Measurements from ENCODE around the gene ATP8A2. TPM values are rescaled to one million over a fixed set of nuclear protein-coding genes. Genes with fewer than 3 reads are reported as not detected.

The ATP8A2 gene
- total RNA-seq, 2 donors from 2014 or later = 0.10 to 0.64 TPM

GRCh38 chr13:25440061-25440460 lies 68.3 kb downstream of the ATP8A2 start:
- no peaks in the 10 kb centered on the region for H3K36me3 ChIP-seq
- no peaks in the 10 kb centered on the region for H3K4me1 ChIP-seq
- no peaks in the 10 kb centered on the region for H3K9me3 ChIP-seq
- TF ChIP-seq, protein P1, sequence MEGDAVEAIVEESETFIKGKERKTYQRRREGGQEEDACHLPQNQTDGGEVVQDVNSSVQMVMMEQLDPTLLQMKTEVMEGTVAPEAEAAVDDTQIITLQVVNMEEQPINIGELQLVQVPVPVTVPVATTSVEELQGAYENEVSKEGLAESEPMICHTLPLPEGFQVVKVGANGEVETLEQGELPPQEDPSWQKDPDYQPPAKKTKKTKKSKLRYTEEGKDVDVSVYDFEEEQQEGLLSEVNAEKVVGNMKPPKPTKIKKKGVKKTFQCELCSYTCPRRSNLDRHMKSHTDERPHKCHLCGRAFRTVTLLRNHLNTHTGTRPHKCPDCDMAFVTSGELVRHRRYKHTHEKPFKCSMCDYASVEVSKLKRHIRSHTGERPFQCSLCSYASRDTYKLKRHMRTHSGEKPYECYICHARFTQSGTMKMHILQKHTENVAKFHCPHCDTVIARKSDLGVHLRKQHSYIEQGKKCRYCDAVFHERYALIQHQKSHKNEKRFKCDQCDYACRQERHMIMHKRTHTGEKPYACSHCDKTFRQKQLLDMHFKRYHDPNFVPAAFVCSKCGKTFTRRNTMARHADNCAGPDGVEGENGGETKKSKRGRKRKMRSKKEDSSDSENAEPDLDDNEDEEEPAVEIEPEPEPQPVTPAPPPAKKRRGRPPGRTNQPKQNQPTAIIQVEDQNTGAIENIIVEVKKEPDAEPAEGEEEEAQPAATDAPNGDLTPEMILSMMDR (IDR thresholded peaks at IDR 0.05) = no peak
- intact Hi-C loops (cut with DNase I) = no loop called here
- no peak for DNase-seq
- no peaks in the 10 kb centered on the region for H3K27me3 ChIP-seq
- H3K4me3 ChIP-seq = no peak overlapping the region
- H3K27ac ChIP-seq = no peak overlapping the region
- H3K9ac ChIP-seq (ENCODE audit: low read depth in 2 of 2, low read length in 2 of 2) = no peak overlapping the region

- Histone ChIP-seq H3K27me3 (no peaks in the 10 kb centered on the region), H3K27ac (no peak overlapping the region), H3K9me3 (no peaks in the 10 kb centered on the region), H3K4me3 (no peak overlapping the region), H3K4me1 (no peaks in the 10 kb centered on the region), H3K9ac (ENCODE audit: low read depth in 2 of 2, low read length in 2 of 2) (no peak overlapping the region), H3K36me3 (no peaks in the 10 kb centered on the region)
- TF ChIP-seq, protein P1 (IDR thresholded peaks at IDR 0.05) = no peak
- DNase-seq = no peak
- intact Hi-C loops (cut with DNase I) = no loop called here
Observed at GRCh38 chr13:25446261-25446660, 74.5 kb downstream of the ATP8A2 start.

DNA sequence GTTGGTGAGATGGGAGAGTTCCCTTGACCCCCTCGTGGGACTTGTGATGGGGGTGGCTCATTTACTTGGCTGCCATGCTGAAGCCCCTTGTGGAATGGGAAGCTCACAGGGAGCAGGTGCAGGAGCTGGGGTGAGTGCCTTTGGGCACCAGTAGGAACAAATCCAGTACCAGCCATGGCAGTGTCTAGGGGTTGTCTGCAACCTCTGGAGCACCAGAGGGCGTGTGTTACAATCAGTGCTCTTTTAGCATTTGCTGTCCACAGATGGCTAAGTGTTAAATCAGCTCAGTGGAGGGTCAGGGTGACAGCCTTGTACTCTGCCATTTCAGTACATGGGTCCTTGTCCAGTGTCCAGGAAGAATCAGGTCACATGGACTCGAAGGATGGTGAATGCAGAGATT lies 75.6 kb downstream of the ATP8A2 start:
- no peaks in the 10 kb centered on the region for H3K9me3 ChIP-seq
- H3K4me3 ChIP-seq = no peak overlapping the region
- no peak overlapping the region for H3K27ac ChIP-seq
- DNase-seq = no peak
- H3K9ac ChIP-seq (ENCODE audit: low read depth in 2 of 2, low read length in 2 of 2) = no peak overlapping the region
- intact Hi-C loops (cut with DNase I) = no loop called here
- H3K36me3 ChIP-seq = no peaks in the 10 kb centered on the region
- TF ChIP-seq, protein P1 (IDR thresholded peaks at IDR 0.05) = no peak
- no peaks in the 10 kb centered on the region for H3K4me1 ChIP-seq
- no peaks in the 10 kb centered on the region for H3K27me3 ChIP-seq

DNA sequence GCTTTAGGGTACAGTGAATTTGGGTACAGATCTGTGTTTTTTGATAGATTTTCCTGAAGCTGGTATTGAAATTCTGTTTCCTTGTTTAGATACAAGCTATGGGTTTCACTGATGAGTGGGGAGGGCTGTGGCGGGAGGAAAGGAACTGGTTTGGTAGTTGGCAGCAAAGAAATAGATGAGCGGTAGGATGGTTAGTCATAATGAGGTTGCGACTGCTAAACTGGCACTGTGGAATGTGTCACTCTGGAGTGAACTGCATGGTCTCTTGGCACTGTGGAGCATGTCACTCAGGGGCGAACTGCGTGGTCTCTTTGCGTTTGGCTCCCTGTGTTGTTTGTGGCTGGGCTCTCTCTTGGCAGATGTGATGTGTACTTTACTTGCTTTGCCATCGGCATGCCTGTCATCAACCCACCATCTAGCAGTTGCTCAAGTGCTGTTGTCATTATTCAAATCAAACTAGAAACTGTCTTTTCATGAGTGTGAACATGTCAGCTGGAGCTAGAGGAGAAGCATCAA lies 82.1 kb downstream of the ATP8A2 start:
- H3K4me3 ChIP-seq = no peak overlapping the region
- DNase-seq = no peak
- no peaks in the 10 kb centered on the region for H3K36me3 ChIP-seq
- TF ChIP-seq, protein P1 (IDR thresholded peaks at IDR 0.05) = no peak
- no peaks in the 10 kb centered on the region for H3K9me3 ChIP-seq
- intact Hi-C loops (cut with DNase I) = no loop called here
- no peaks in the 10 kb centered on the region for H3K4me1 ChIP-seq
- H3K27ac ChIP-seq = no peak overlapping the region
- no peak overlapping the region for H3K9ac ChIP-seq (ENCODE audit: low read depth in 2 of 2, low read length in 2 of 2)
- no peaks in the 10 kb centered on the region for H3K27me3 ChIP-seq

DNA sequence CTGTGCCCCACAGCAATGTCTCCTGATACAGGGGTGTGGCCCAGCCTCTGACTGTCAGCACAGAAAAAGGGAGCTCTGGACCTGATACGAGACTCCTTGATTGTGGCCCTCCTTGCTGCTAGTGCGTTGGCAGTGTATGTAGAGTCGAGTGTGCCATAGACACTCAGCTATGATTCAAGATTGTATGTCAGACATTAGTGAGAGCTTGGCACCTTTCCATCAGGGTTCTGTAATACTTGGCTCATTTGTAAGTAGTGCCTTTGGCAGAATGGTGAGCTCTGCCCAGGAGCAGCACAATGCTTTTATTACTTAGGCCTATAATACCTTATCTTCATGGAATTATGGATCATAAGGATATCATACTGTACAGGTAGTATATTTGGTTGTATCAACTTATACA lies 83.4 kb downstream of the ATP8A2 start:
- Histone ChIP-seq H3K36me3 (no peaks in the 10 kb centered on the region), H3K27me3 (no peaks in the 10 kb centered on the region), H3K4me3 (no peak overlapping the region), H3K4me1 (no peaks in the 10 kb centered on the region), H3K9me3 (no peaks in the 10 kb centered on the region), H3K27ac (no peak overlapping the region), H3K9ac (ENCODE audit: low read depth in 2 of 2, low read length in 2 of 2) (no peak overlapping the region)
- TF ChIP-seq, protein P1 (IDR thresholded peaks at IDR 0.05) = no peak
- DNase-seq = no peak
- intact Hi-C loops (cut with DNase I) = no loop called here
